Activated CD8-positive, alpha-beta memory T cell treated with anti-CD3 and anti-CD28 coated beads, Interleukin-2, amount 50 U/mL, for 4 hours (primary cell): ENCODE measurements around the gene DDC.
"Not testable (repeated sequence)": the region's sequence is repeated elsewhere in the genome, so short reads cannot be mapped to it uniquely, and the experiment has no call there.

Source experiments
- DNase-seq: peaks from one replicate; pipeline ENCODE4 v3.0.0-alpha.2; 2020

The DDC gene

DNA sequence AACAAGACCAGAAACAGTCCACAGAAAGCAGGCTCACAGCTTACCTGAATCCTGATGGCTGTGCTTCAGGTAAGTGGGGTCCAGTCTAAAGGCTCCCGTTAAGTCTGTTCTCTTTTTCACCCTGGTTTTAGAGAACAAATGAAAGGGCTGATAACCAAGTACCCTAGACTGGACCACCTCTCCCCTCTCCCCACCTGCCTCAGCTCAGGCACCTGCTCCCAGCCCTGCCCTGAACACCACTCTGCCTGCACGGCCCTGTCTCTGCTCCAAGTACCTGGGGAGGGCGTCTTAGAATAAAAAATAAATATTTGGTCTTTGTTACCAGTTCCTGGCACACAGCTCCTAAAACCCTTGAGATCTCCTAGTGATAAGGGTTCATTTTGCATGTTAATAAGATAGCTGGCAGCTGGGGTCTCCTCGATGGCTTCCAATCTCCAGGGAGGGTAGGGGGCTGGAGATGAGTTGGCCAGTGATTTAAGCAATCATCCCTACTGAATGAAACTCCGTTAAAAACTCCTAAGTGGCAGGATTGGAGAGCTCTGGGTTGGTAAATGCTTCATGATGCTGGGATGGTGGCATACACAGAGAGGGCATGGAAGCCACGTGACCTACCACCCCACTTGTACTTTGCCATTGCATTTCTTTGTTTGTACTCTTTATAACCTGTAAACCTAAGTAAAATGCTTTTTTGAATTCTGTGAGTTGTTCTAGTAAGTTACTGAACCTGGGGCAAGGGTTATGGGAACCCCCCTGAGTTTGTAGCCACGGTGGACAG, 85.3 kb downstream of the DDC start:
- no peak for DNase-seq

DNA sequence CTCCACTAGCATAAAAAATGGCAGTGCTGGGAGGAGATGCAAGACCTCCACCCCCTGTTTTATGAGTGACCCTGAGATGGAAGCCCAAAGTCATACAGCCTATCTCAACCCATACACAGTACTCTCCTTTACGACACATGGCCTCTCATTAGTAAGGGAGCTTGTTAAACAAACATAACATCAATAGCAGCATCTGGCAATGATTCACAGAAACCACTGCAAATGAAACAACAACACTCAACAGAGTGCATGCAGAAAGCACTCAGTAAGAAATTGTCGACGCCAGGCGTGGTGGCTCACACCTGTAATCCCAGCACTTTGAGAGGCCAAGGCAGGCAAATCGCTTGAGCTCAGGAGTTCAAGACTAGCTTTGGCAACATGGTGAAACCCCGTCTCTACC, 87.6 kb downstream of the DDC start:
- DNase-seq = no peak

DNA sequence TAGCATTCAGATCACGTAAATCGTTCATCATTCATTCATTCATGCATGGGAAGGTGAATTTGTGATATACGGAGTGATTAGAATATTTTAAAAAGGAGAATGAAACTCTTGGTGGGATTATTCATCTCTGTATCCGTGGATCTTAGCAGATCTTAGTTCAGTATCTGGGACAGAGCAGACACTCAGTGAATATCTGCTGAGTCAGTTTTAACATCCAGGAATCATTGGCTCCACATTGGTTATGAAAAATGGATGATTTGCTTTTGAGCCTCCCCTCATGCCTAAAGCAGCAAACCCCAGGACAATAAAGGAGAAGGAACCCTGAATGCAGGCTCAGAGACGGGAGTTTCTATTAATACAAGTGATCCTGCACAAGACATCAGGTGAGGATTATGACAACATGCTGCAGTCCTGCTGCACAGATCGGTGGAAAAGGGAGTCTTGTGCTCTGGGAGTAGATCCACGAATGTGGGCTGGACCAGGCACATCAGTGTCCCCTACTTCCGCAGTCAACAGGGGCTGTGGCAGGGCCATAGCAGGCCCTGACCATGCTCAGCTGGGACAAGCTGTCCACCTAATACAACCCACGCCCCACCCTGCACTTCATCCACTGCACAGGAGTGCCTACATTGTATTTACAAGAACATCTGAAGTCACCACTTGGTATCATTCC, 88.1 kb downstream of the DDC start:
- DNase-seq = no peak

- DNase-seq = no peak
Observed at GRCh38 chr7:50475340-50475739, 89.9 kb downstream of the DDC start.

DNA sequence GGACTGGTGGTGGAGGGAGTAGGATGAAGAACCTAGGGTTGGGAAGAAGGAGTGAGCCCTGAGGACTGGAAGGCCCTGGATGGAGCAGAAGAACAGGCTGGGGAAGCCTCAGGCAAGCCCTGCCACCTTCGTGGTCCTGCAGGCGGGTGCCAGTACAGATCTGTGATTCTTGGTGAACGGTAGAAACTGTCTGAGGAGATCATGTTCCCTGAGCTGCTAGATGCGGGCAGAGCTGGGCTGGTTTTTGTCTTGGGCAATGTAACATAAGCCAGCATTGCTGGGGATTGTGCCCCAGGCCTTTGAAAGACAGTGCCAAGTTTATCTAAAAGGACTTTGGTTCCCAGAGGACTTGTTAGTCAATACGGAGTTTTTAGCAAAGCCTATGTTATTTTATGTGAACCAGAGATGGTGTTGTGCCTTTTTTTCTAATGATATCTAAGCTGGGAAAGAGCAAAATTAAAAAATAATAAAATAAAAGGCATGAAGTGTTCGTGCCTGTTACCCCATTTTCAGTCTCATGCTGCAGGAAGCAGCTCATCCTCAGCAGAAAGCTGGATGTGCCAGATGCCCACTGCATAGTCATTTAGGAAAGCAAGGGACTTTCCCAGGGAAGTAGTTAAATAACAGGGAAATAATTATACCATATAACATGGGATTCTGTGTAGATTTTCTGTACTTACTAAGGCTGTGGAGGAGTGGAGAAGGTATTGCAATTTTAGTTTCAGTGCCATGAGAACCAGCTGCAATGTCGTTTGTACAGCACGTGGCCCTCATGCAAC, 90.6 kb downstream of the DDC start:
- no peak for DNase-seq

- no peak for DNase-seq
Observed at GRCh38 chr7:50473531-50473930, 91.7 kb downstream of the DDC start.

GRCh38 chr7:50472427-50472826, 92.8 kb downstream of the DDC start:
- DNase-seq = no peak

GRCh38 chr7:50471970-50472369, 93.2 kb downstream of the DDC start:
- no peak for DNase-seq

DNA sequence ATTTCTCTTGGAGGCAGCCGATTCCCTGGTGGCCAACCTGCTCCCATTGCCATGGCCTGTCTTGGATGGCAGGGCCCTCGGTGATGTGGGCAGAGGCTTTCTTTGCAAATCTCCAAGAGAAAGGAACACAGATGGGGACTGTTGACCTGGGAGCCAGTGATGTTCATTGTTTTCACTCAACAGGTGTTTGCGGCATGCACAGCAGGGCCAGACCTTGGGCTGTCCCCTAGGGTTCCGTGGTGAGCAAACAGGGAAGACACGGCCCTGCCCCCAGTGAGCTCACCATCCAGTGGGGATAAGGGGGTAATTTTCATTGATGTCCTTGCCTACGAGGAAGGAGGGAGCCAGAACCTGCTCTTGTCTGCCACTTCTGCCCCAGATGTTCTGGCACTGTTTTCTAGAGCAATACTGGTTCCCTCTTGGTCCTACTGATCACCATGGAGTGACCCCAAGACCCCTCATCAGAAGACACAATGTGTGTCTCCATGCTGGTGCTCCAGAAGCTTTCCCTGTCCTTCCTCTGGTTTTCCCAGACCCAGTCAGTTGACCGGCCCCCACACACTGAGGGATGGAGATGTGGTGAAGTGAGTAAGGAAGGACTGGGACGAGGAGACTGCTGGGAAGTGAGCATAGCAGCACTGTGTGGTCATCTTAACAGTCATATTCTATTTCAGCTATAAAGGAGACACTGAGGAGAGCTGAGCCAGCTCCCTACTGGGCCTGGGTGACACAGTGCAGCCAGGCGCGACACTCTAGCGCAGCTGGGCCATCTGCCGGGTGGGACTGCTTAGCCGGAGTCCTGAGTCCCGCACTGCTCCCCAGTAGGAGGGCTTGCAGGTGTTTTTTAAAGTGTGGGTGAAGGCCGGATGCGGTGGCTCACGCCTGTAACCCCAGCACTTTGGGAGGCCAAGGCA, 94.7 kb downstream of the DDC start:
- no peak for DNase-seq

GRCh38 chr7:50469181-50469580, 96.0 kb downstream of the DDC start:
- DNase-seq = no peak

GRCh38 chr7:50467817-50468610, 97.2 kb downstream of the DDC start:
- DNase-seq = peak; percentile 79

DNA sequence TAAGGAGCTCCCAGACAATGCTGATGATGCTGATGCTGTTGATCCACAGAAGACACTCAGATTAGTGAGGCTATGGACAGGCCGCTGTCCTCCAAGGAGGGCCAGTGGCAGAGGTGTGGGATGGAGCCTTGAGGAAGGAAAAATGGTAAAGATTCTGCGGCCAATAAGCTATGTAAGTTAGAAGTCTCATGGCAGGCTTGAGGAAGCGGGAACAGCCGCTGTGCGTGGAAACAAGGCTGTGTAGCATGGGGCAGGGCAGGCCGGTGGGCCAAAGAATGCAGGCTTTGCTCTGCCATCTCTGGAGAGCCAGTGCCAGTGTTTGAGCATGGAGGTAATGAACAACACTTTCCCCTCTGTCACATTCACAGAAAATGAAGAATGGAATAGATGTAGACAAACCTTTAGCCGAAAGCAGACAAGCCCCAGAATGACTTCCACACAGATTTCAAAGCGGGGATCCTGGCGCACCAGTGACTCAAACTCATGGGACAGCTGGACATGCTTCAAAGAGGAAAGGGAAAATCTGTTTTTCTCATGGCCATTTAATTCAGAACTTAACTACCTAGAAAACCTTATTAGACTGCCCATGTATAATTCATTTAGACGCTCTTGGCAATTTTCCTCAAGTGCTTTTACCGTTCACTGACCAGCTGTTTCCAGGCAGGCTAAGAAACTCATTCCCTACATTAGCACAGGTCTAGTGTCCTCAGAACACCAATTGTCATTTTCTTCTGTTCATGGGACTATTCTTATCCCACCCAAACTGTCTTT, 98.2 kb downstream of the DDC start:
- DNase-seq = no peak

- no peak for DNase-seq
Observed at GRCh38 chr7:50463035-50463434, 102.2 kb downstream of the DDC start.

GRCh38 chr7:50462361-50462760, 102.8 kb downstream of the DDC start:
- no peak for DNase-seq

GRCh38 chr7:50461695-50462094, 103.5 kb downstream of the DDC start:
- no peak for DNase-seq

- not testable (repeated sequence) for DNase-seq
Observed at GRCh38 chr7:50459183-50459582, 106.0 kb downstream of the DDC start.

GRCh38 chr7:50458651-50459050, 106.6 kb downstream of the DDC start:
- not testable (repeated sequence) for DNase-seq

- DNase-seq = no peak
Observed at GRCh38 chr7:50456371-50457123, 108.7 kb downstream of the DDC start.

GRCh38 chr7:50455658-50456057, 109.5 kb downstream of the DDC start:
- DNase-seq = no peak

- DNase-seq = no peak
Observed at GRCh38 chr7:50454968-50455367, 110.2 kb downstream of the DDC start.
